ENCODE measurements around the gene PTPRE. TPM values are rescaled to one million over a fixed set of nuclear protein-coding genes. Genes with fewer than 3 reads are reported as not detected.

PTPRE gene
- total RNA-seq, 1 donor from 2014 or later = 0.21 TPM

DNA sequence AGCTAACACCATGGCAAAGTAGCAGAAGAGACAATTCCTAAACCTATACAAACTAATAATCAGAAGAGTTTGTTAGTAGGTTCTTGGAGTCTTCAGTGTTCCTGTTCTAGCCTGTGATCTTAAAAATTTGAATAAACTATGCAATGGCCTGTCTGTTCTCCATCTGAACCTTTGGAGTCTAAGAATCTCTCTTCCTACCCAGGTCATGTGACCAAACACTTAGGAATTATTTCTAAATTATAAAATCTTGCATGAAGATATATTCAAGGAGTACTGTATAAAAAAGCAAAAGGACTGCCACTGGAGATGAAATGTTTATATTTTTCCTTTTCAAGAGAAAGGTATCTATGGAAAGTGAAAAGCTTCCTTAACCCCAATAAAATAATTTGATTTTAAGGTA is 216.9 kb downstream of the PTPRE start:
- Histone ChIP-seq H3K79me2 (ENCODE audit: low read depth) (peaks cover 70% of the 10 kb centered on the region), H3K4me1 (peaks cover 31% of the 10 kb centered on the region), H3K9me3 (ENCODE audit: low read depth) (no peaks in the 10 kb centered on the region), H4K20me1 (ENCODE audit: low read depth) (peaks cover 58% of the 10 kb centered on the region), H3K27ac (no peak overlapping the region), H3K36me3 (peaks cover 20% of the 10 kb centered on the region), H3K9ac (no peak overlapping the region), H2AFZ (replicated peaks) (no peak overlapping the region), H3K27me3 (peaks cover 8% of the 10 kb centered on the region), H3K4me2 (peak overlapping the region; percentile 99), H3F3A (ENCODE audit: low read depth) (peaks cover 6% of the 10 kb centered on the region), H3K4me3 (peak overlapping the region; percentile 91)
- no peak for DNase-seq (ENCODE audit: low spot score)
- H3K27ac Mint-ChIP-seq = no peak overlapping the region
- peaks cover 2% of the 10 kb centered on the region for H3K27me3 Mint-ChIP-seq (ENCODE audit: insufficient read depth, low read depth)
- peak overlapping the region; percentile 94 for H3K4me3 Mint-ChIP-seq
- no peaks in the 10 kb centered on the region for H3K9me3 Mint-ChIP-seq
- peaks cover 34% of the 10 kb centered on the region for H3K36me3 Mint-ChIP-seq
- no peak for TF ChIP-seq EZH2 (IDR thresholded peaks at IDR 0.05)
- no peak for TF ChIP-seq EZH2phosphoT487 (IDR thresholded peaks at IDR 0.05)
- TF ChIP-seq, protein P1, sequence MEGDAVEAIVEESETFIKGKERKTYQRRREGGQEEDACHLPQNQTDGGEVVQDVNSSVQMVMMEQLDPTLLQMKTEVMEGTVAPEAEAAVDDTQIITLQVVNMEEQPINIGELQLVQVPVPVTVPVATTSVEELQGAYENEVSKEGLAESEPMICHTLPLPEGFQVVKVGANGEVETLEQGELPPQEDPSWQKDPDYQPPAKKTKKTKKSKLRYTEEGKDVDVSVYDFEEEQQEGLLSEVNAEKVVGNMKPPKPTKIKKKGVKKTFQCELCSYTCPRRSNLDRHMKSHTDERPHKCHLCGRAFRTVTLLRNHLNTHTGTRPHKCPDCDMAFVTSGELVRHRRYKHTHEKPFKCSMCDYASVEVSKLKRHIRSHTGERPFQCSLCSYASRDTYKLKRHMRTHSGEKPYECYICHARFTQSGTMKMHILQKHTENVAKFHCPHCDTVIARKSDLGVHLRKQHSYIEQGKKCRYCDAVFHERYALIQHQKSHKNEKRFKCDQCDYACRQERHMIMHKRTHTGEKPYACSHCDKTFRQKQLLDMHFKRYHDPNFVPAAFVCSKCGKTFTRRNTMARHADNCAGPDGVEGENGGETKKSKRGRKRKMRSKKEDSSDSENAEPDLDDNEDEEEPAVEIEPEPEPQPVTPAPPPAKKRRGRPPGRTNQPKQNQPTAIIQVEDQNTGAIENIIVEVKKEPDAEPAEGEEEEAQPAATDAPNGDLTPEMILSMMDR (IDR thresholded peaks at IDR 0.05) = no peak
- H3K4me1 Mint-ChIP-seq = peaks cover 34% of the 10 kb centered on the region

DNA sequence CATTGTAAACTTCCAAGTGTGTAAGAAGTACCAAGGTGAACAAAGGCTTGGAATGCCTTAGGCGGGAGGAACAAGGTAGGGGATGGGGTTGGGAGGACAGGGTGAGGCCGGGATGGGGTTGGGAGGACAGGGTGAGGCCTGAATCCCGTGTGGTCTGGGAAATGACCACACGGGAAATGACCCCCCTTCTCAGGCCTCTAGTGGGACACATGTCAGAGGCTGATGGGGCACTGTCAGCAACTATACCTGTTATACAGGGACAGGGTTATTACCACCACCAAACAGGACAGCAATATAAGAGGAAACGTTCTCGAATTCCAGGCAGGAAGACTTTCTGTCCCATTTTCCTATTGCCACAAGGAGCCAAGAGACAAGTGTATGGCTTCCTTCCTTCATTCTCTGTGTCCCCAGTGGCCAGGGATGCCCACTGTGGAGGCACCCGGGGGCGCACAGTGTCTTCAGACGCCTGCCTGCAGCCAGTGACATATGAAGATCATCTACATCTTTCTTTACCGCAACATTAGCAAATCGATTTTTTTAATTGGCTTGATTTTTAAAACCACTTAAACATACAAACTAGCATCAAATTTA is 218.0 kb downstream of the PTPRE start:
- no peak overlapping the region for H2AFZ ChIP-seq (replicated peaks)
- TF ChIP-seq, protein P1 (IDR thresholded peaks at IDR 0.05) = no peak
- TF ChIP-seq EZH2phosphoT487 (IDR thresholded peaks at IDR 0.05) (no peak), EZH2 (IDR thresholded peaks at IDR 0.05) (no peak)
- H3K79me2 ChIP-seq (ENCODE audit: low read depth) = peaks cover 60% of the 10 kb centered on the region
- H3K4me3 Mint-ChIP-seq = peak overlapping the region; percentile 94
- H3F3A ChIP-seq (ENCODE audit: low read depth) = peaks cover 6% of the 10 kb centered on the region
- DNase-seq (ENCODE audit: low spot score) = peak; percentile 12
- peaks cover 29% of the 10 kb centered on the region for H3K36me3 Mint-ChIP-seq
- no peaks in the 10 kb centered on the region for H3K9me3 Mint-ChIP-seq
- H3K27me3 Mint-ChIP-seq (ENCODE audit: insufficient read depth, low read depth) = peaks cover 2% of the 10 kb centered on the region
- peak overlapping the region; percentile 99 for H3K4me2 ChIP-seq
- no peak overlapping the region for H3K27ac ChIP-seq
- H3K4me3 ChIP-seq = peak overlapping the region; percentile 91
- no peak overlapping the region for H3K27ac Mint-ChIP-seq
- peaks cover 20% of the 10 kb centered on the region for H3K36me3 ChIP-seq
- H3K9me3 ChIP-seq (ENCODE audit: low read depth) = no peaks in the 10 kb centered on the region
- H3K4me1 ChIP-seq = peaks cover 31% of the 10 kb centered on the region
- peaks cover 52% of the 10 kb centered on the region for H4K20me1 ChIP-seq (ENCODE audit: low read depth)
- H3K9ac ChIP-seq = peak overlapping the region; percentile 45
- peaks cover 34% of the 10 kb centered on the region for H3K4me1 Mint-ChIP-seq
- H3K27me3 ChIP-seq = peaks cover 8% of the 10 kb centered on the region

- peaks cover 20% of the 10 kb centered on the region for H3K36me3 ChIP-seq
- Mint-ChIP-seq H3K4me3 (peak overlapping the region; percentile 94), H3K27ac (peak overlapping the region; percentile 67), H3K27me3 (ENCODE audit: insufficient read depth, low read depth) (peaks cover 2% of the 10 kb centered on the region), H3K4me1 (peaks cover 34% of the 10 kb centered on the region), H3K36me3 (peaks cover 28% of the 10 kb centered on the region), H3K9me3 (no peaks in the 10 kb centered on the region)
- no peak overlapping the region for H3K27ac ChIP-seq
- H3K4me1 ChIP-seq = peaks cover 31% of the 10 kb centered on the region
- peak overlapping the region; percentile 99 for H3K4me2 ChIP-seq
- H4K20me1 ChIP-seq (ENCODE audit: low read depth) = peaks cover 47% of the 10 kb centered on the region
- H3K9me3 ChIP-seq (ENCODE audit: low read depth) = no peaks in the 10 kb centered on the region
- H3K79me2 ChIP-seq (ENCODE audit: low read depth) = peaks cover 55% of the 10 kb centered on the region
- peaks cover 8% of the 10 kb centered on the region for H3K27me3 ChIP-seq
- H3K9ac ChIP-seq = peak overlapping the region; percentile 45
- DNase-seq (ENCODE audit: low spot score) = peak; percentile 9
- no peak overlapping the region for H2AFZ ChIP-seq (replicated peaks)
- TF ChIP-seq, protein P1 (IDR thresholded peaks at IDR 0.05) = no peak
- TF ChIP-seq EZH2phosphoT487 (IDR thresholded peaks at IDR 0.05) (no peak), EZH2 (IDR thresholded peaks at IDR 0.05) (no peak)
- peaks cover 6% of the 10 kb centered on the region for H3F3A ChIP-seq (ENCODE audit: low read depth)
- H3K4me3 ChIP-seq = peak overlapping the region; percentile 91
Measured at GRCh38 chr10:128125416-128125943, 218.6 kb downstream of the PTPRE start.

Measured in neural progenitor cell (in vitro differentiated cells).